ENCODE results near the gene CFL1.
A peak's percentile ranks its signal among the peaks of the same experiment; 100 is the strongest.

CFL1 gene

GRCh38 chr11:65854161-65854592 is 3.8 kb downstream of the CFL1 start:
- no peak for ATAC-seq (ENCODE audit: low read depth)

GRCh38 chr11:65853246-65853979 is 4.6 kb downstream of the CFL1 start:
- Histone ChIP-seq H3K4me1 (ENCODE audit: insufficient read depth, poor library complexity, severe bottlenecking) (no peaks in the 10 kb centered on the region), H3K9me3 (ENCODE audit: severe bottlenecking) (no peaks in the 10 kb centered on the region), H3K36me3 (ENCODE audit: low read depth) (peaks cover 46% of the 10 kb centered on the region), H3K4me3 (ENCODE audit: severe bottlenecking) (no peak overlapping the region), H3K27ac (ENCODE audit: poor library complexity, severe bottlenecking) (no peak overlapping the region), H3K27me3 (ENCODE audit: insufficient read depth, poor library complexity, severe bottlenecking) (no peaks in the 10 kb centered on the region)
- DNase-seq (ENCODE audit: low spot score) (no peak), ATAC-seq (ENCODE audit: low read depth) (no peak)
- TF ChIP-seq CTCF (IDR thresholded peaks at IDR 0.05; ENCODE audit: poor library complexity, severe bottlenecking), result no peak

More at GRCh38 chr11:65854161-65854592, 3.8 kb downstream of the CFL1 start:
- H3K4me1 ChIP-seq (ENCODE audit: insufficient read depth, poor library complexity, severe bottlenecking), result no peaks in the 10 kb centered on the region
- no peak for TF ChIP-seq CTCF (IDR thresholded peaks at IDR 0.05; ENCODE audit: poor library complexity, severe bottlenecking)
- DNase-seq (ENCODE audit: low spot score), result peak; percentile 36
- no peaks in the 10 kb centered on the region for H3K27me3 ChIP-seq (ENCODE audit: insufficient read depth, poor library complexity, severe bottlenecking)
- H3K27ac ChIP-seq (ENCODE audit: poor library complexity, severe bottlenecking), result no peak overlapping the region
- no peak overlapping the region for H3K4me3 ChIP-seq (ENCODE audit: severe bottlenecking)
- H3K36me3 ChIP-seq (ENCODE audit: low read depth), result peaks cover 46% of the 10 kb centered on the region
- H3K9me3 ChIP-seq (ENCODE audit: severe bottlenecking), result no peaks in the 10 kb centered on the region

GRCh38 chr11:65852508-65853245 is 5.3 kb downstream of the CFL1 start:
- Histone ChIP-seq H3K36me3 (ENCODE audit: low read depth) (peaks cover 46% of the 10 kb centered on the region), H3K4me3 (ENCODE audit: severe bottlenecking) (no peak overlapping the region), H3K9me3 (ENCODE audit: severe bottlenecking) (no peaks in the 10 kb centered on the region), H3K27ac (ENCODE audit: poor library complexity, severe bottlenecking) (no peak overlapping the region), H3K27me3 (ENCODE audit: insufficient read depth, poor library complexity, severe bottlenecking) (no peaks in the 10 kb centered on the region), H3K4me1 (ENCODE audit: insufficient read depth, poor library complexity, severe bottlenecking) (no peaks in the 10 kb centered on the region)
- DNase-seq (ENCODE audit: low spot score) (no peak), ATAC-seq (ENCODE audit: low read depth) (0 out of 3 replicates have a peak, but pooled peaks have one; percentile 4)
- no peak for TF ChIP-seq CTCF (IDR thresholded peaks at IDR 0.05; ENCODE audit: poor library complexity, severe bottlenecking)

GRCh38 chr11:65851811-65852507 is 6.0 kb downstream of the CFL1 start:
- DNase-seq (ENCODE audit: low spot score) (no peak), ATAC-seq (ENCODE audit: low read depth) (peak; percentile 11)
- peaks cover 41% of the 10 kb centered on the region for H3K36me3 ChIP-seq (ENCODE audit: low read depth)
- H3K4me3 ChIP-seq (ENCODE audit: severe bottlenecking), result no peak overlapping the region
- no peaks in the 10 kb centered on the region for H3K9me3 ChIP-seq (ENCODE audit: severe bottlenecking)
- H3K27ac ChIP-seq (ENCODE audit: poor library complexity, severe bottlenecking), result no peak overlapping the region
- no peaks in the 10 kb centered on the region for H3K4me1 ChIP-seq (ENCODE audit: insufficient read depth, poor library complexity, severe bottlenecking)
- no peaks in the 10 kb centered on the region for H3K27me3 ChIP-seq (ENCODE audit: insufficient read depth, poor library complexity, severe bottlenecking)
- no peak for TF ChIP-seq CTCF (IDR thresholded peaks at IDR 0.05; ENCODE audit: poor library complexity, severe bottlenecking)

Data from RWPE2 (cell line).